Measurements from ENCODE around the gene PYGM.

DNA sequence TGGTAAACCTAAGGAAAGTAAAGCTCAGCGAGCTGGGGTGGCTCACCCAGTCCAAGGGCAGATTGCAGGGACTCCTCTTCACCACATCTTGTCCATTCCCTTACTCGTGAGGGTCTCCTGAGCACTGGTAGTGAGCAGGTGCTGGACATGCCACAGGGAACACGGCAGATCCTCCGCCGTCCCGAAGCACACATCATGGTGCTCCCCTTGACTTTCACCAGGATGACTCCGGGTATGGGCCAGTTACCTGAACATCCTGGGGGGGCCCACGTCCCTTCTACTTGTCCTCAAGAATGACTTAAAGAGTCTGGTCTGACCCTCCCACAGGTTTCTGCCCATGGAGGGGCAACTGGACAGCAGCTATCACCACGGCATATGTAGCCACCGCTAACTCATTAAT lies 26.5 kb upstream of the PYGM start:
- TF ChIP-seq, protein P1, sequence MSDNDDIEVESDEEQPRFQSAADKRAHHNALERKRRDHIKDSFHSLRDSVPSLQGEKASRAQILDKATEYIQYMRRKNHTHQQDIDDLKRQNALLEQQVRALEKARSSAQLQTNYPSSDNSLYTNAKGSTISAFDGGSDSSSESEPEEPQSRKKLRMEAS (IDR thresholded peaks at IDR 0.05): no peak
- TF ChIP-seq CTCF (IDR thresholded peaks at IDR 0.05 in 2 of 3, conservative IDR thresholded peaks at IDR 0.05 in 1 of 3; ENCODE audit: borderline replicate concordance in 1 of 3, insufficient read depth in 1 of 3, low read depth in 2 of 3, low read length in 2 of 3) (no peak), EZH2 (IDR thresholded peaks at IDR 0.05) (no peak), POLR2A (IDR thresholded peaks at IDR 0.05; ENCODE audit: borderline replicate concordance, extremely low read depth, insufficient read depth, insufficient read length) (no peak), FOSL1 (IDR thresholded peaks at IDR 0.05; ENCODE audit: low read depth) (no peak), POLR2AphosphoS5 (IDR thresholded peaks at IDR 0.05; ENCODE audit: low read depth, low read length) (no peak), YY1 (IDR thresholded peaks at IDR 0.05; ENCODE audit: extremely low read depth, insufficient replicate concordance, low read depth, low read length) (no peak)
- TF ChIP-seq, protein P2, sequence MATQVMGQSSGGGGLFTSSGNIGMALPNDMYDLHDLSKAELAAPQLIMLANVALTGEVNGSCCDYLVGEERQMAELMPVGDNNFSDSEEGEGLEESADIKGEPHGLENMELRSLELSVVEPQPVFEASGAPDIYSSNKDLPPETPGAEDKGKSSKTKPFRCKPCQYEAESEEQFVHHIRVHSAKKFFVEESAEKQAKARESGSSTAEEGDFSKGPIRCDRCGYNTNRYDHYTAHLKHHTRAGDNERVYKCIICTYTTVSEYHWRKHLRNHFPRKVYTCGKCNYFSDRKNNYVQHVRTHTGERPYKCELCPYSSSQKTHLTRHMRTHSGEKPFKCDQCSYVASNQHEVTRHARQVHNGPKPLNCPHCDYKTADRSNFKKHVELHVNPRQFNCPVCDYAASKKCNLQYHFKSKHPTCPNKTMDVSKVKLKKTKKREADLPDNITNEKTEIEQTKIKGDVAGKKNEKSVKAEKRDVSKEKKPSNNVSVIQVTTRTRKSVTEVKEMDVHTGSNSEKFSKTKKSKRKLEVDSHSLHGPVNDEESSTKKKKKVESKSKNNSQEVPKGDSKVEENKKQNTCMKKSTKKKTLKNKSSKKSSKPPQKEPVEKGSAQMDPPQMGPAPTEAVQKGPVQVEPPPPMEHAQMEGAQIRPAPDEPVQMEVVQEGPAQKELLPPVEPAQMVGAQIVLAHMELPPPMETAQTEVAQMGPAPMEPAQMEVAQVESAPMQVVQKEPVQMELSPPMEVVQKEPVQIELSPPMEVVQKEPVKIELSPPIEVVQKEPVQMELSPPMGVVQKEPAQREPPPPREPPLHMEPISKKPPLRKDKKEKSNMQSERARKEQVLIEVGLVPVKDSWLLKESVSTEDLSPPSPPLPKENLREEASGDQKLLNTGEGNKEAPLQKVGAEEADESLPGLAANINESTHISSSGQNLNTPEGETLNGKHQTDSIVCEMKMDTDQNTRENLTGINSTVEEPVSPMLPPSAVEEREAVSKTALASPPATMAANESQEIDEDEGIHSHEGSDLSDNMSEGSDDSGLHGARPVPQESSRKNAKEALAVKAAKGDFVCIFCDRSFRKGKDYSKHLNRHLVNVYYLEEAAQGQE (IDR thresholded peaks at IDR 0.05; ENCODE audit: low read depth): no peak
- TF ChIP-seq, protein P3, sequence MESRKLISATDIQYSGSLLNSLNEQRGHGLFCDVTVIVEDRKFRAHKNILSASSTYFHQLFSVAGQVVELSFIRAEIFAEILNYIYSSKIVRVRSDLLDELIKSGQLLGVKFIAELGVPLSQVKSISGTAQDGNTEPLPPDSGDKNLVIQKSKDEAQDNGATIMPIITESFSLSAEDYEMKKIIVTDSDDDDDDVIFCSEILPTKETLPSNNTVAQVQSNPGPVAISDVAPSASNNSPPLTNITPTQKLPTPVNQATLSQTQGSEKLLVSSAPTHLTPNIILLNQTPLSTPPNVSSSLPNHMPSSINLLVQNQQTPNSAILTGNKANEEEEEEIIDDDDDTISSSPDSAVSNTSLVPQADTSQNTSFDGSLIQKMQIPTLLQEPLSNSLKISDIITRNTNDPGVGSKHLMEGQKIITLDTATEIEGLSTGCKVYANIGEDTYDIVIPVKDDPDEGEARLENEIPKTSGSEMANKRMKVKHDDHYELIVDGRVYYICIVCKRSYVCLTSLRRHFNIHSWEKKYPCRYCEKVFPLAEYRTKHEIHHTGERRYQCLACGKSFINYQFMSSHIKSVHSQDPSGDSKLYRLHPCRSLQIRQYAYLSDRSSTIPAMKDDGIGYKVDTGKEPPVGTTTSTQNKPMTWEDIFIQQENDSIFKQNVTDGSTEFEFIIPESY (IDR thresholded peaks at IDR 0.05; ENCODE audit: extremely low read depth, insufficient replicate concordance, low read length): no peak

All from HCT116 (cell line).